CD1c-positive myeloid dendritic cell (primary cell): ENCODE data around the gene ESPN.
"Not testable (repeated sequence)": the region's sequence is repeated elsewhere in the genome, so short reads cannot be mapped to it uniquely, and the experiment has no call there.

Experiments used
- DNase-seq: peaks from one replicate; pipeline ENCODE4 v3.0.0-alpha.2; 2016; ENCODE audit errors: extremely low spot score

Gene ESPN, protein sequence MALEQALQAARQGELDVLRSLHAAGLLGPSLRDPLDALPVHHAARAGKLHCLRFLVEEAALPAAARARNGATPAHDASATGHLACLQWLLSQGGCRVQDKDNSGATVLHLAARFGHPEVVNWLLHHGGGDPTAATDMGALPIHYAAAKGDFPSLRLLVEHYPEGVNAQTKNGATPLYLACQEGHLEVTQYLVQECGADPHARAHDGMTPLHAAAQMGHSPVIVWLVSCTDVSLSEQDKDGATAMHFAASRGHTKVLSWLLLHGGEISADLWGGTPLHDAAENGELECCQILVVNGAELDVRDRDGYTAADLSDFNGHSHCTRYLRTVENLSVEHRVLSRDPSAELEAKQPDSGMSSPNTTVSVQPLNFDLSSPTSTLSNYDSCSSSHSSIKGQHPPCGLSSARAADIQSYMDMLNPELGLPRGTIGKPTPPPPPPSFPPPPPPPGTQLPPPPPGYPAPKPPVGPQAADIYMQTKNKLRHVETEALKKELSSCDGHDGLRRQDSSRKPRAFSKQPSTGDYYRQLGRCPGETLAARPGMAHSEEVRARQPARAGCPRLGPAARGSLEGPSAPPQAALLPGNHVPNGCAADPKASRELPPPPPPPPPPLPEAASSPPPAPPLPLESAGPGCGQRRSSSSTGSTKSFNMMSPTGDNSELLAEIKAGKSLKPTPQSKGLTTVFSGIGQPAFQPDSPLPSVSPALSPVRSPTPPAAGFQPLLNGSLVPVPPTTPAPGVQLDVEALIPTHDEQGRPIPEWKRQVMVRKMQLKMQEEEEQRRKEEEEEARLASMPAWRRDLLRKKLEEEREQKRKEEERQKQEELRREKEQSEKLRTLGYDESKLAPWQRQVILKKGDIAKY

DNA sequence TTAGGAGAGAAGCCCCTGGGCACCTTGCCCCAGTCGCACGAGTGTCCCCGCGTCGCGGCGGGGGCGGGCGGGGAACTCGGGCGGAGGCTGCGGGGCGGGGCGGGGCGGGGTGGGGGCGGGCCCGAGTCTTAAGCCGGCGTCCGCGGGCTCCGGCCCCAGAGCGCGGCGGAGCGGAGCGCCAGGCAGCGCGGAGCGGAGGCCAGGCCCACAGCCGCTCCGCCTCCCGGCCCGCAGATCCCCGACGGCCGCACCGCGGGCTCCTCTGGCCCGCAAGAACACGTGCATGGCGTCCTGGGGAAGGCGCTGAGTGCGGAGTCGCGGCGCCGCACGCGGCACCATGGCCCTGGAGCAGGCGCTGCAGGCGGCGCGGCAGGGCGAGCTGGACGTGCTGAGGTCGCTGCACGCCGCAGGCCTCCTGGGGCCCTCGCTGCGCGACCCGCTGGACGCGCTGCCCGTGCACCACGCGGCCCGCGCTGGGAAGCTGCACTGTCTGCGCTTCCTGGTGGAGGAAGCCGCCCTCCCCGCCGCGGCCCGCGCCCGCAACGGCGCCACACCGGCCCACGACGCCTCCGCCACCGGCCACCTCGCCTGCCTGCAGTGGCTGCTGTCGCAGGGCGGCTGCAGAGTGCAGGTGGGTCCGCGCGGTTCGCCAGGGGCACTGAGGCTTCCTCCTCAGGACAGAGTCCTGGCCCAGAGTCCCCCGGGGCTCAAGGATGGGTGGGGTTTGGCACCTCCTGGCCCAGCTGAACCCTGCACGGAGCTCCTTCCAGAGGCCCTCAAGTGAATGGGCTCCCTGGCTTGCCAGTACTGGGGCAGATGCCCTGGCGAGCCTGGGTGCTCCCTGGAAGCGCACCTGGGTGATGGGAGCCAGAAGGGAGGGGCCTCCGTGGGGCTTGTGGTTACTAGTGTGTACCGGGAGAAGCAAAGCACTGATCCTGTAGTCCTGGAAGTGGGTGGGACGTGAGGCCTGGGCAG is at the start of gene ESPN:
Gene ESPN, plus strand, starts transcription at position 158 of the 975 bp plus-strand sequence. Its CDS starts 180 bp downstream, at position 338.
- no peak for DNase-seq

DNA sequence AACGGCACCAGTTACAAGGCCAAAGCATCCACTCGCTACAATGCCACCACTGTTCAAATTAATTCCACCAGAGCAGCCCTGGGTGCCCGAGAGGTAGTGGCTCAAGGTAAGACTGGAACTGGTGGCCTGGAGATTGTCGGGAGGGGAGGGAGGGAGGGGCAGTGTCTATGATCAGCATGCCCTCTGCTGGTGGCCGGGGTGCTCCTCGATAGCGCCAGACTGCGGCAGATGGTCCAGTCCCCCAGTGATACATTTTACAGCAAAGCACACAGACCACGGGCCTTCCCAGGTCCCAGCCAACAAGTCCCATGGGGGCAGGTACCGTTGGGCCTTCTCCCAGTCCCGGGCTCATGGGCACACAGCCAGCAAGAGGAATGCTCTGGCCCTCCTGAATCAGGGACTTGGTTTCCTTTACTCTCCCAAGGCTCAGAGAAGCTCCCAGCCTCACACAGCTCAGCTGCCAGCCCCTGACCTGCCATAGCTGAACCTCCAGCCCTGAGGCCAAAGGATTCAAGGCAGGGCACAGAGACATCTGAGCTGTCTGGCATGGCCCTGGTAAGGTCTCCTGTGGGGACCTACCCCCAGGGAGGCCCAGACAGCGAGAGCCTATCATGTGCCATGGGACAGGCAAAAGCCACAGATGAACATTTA is 46.4 kb upstream of the ESPN start:
- DNase-seq: no peak

DNA sequence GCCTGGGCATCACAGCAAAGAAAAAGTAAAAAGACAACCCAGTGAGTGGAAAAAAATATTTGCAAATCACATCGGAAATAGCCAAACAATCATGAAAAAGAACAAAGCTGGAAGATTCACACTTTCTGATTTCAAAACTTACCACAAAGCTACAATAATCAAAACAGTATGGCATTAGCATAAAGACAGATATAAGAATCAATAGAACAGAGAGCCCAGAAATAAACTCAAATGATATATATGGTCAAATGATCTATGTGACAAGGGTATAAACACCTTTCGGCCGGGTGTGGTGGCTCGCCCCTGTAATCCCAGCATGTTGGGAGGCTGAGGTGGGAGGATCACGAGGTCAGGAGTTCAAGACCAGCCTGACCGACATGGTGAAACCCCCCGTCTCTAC is 44.5 kb upstream of the ESPN start:
- no peak for DNase-seq

DNA sequence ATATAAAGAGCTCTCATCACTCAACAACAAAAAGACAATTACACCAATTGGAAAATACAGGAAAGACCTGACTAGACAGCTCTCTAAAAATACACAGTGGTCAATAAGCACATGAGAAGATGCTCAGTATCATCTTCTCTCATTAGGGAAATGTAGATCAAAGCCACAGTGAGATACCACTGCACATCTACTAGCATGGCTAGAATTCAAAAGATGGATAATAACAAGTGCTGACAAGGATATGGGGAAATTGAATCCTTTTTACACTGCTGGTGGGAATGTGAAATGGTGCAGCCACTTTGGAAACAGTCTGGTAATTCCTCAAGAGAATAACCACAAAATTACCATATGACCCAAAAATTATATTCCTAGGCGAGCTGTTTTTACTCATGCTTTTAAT is 40.4 kb upstream of the ESPN start:
- DNase-seq: no peak

- no peak for DNase-seq
These were observed 39.6 kb upstream of the ESPN start for GRCh38 chr1:6384962-6385361.

DNA sequence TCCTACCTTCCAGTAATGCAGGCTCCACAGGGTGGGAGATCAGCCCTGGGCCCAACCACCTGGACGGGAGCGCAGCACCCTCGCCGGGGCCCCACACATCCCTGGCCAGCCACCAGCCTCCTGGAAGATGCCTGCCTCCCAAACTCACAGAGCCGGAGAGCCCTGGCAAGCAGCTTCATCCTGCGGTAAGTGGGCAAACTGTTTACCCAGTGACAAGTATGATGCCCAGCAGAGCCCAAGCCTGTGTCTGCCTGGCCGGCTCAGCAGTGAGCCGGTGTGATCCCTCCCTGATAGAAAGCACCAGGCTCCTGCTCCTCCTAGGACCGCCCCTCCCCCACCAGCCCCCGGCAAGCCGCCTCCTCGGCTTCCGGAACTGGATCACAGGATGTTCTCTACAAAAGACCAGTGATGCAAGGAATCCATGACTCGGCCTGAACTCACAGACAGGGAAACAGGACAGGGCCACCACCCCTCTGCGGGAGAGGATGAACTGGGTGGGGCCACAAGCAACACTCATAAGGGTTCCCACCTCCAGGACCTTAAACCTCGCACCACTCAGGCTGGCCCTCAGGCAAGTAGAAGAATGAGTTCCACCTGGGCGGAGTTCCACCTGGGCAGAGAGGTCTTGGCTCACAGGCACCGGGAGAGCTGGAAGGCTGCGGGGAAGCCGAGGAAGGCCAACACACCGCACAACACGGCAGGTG is 38.9 kb upstream of the ESPN start:
- no peak for DNase-seq

GRCh38 chr1:6386371-6386949 is 38.1 kb upstream of the ESPN start:
- no peak for DNase-seq

- DNase-seq: no peak
These were observed 34.6 kb upstream of the ESPN start for GRCh38 chr1:6389971-6390370.

- peak; percentile 5 for DNase-seq
These were observed 32.4 kb upstream of the ESPN start for GRCh38 chr1:6391951-6392808.

DNA sequence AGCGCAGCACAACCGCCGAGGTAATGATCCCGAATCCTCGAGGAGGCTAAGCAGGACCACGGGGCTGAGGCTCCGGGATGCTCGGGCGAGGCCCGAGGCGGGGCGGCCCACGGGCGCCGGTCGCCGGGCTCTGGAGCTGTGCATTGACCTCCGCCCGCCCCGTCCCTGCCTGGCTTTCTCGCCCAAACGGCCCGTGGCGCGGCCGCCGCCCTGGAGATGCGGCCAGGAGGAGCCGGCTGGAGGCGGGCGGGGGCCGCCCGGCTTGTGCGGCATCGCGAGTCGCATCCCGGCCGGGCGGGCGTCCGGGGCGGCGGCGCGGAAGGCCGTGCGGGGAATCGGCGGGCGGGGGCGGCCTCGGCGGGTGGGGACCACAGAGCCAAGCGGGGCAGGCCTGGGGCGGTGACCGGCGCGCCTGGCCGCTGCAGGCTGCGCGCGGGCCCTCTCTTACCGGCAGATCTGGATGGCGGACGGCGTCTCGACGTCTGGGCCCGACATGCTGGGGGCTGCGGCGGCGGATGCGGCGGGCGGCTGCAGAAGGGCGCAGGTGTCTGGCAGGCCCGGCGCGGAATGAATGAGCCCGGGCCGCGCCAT is 31.7 kb upstream of the ESPN start:
- peak; percentile 54 for DNase-seq

DNA sequence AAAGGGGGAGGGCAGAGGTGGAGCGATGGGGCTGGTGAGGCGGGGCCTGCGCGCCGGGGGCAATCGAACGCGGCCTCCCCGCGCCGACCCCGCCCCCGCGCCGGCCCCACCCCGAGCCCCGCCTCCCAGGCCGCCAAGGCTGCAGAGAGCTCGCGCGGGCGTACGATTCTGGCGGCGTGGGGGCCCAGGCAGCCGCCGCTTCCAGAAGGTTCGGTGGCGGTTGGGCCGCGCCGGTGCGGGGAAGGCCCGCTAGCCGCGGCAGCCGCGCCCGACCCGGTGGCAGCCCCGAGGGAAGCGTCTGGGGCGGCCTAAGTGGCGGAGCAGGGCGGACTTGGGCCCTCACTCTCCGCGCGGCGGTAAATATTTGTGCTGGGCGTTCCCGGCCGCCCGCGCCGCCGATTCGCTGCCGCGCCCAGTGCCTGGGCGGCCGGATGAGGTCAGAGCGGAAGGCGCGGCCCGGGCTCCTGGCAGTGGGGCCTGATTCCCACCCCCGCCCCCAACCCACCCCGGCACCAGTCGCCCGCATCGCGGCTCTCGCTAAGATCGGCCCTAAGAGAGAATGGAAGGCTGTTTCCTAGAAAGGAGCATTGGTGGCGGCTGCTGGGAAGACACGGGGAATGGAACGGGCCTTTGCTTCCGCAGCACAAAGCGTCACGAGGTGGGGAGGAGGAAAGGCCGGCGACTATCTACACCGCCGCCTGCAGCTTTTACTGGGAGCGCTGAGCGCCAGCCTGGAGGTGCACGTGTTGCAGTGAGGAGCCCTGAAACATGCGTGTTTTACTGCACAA is 31.0 kb upstream of the ESPN start, which contains the start of gene ACOT7:
Gene ACOT7, minus strand, starts transcription at position 368 of the 788 bp plus-strand sequence. CDS start 368 bp downstream, outside the sequence.
- DNase-seq: peak; percentile 93

DNA sequence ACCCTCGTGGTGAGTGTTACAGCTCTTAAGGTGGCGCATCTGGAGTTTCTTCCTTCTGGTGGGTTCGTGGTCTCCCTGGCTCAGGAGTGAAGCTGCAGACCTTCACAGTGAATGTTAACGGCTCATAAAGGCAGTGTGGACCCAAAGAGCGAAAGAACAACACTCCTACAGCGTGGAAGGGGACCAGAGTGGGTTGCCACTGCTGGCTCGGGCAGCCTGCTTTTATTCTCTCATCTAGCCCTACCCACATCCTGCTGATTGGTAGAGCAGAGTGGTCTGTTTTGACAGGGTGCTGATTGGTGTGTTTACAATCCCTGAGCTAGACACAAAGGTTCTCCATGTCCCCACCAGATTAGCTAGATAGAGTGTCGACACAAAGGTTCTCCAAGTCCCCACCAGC is 29.4 kb upstream of the ESPN start:
- not testable (repeated sequence) for DNase-seq

DNA sequence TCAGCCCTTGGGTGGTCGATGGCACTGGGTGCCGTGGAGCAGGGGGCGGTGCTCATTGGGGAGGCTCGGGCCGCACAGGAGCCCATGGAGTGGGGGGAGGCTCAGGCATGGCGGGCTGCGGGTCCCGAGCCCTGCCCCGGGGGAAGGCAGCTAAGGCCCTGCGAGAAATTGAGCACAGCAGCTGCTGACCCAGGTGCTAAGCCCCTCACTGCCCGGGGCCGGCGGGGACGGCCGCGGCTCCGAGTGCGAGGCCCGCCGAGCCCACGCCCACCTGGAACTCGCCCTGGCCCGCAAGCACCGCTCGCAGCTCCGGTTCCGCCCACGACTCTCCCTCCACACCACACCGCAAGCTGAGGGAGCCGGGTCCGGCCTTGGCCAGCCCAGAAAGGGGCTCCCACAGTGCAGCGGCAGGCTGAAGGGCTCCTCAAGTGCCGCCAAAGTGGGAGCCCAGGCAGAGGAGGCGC is 28.8 kb upstream of the ESPN start:
- not testable (repeated sequence) for DNase-seq

GRCh38 chr1:6396998-6397397 is 27.6 kb upstream of the ESPN start:
- no peak for DNase-seq

- DNase-seq: no peak
These were observed 26.6 kb upstream of the ESPN start for GRCh38 chr1:6397844-6398441.

DNA sequence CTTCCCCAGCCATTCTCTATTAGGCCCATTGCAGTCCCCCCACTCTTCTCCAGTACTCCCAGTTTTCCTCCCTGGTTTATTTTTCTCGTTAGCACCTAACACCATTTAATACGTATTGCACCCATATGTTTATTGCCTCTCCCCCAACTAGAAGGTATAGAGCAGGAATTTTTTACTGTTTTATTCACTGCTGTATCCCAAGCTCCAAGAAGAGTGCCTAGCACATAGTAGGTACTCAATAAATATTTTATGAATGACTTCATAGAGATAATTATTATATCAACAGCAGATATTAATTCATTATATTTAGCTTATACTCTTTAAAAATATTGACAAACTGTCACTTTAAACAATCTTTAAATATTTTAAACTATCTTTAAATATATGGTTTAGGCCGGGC is 25.3 kb upstream of the ESPN start:
- DNase-seq: no peak

DNA sequence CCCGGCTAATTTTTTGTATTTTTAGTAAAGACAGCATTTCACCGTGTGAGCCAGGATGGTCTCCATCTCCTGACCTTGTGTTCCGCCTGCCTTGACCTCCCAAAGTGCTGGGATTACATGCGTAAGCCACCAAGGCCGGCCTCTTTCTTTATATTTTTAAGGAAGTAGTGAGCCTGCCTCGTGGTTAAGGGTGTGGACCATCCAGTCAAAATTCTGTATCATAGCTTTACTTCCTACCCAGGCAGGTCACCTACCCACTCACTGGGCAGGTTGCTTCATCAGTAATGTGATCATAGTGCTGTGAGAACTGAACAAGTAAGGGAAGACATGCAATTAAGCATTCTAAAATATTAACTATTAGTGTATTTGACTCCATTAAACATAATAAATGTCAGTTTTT is 22.9 kb upstream of the ESPN start:
- peak; percentile 92 for DNase-seq
